DOHH2 (cell line): ENCODE data around the gene CDKAL1.

ENCODE experiments used
- CTCF ChIP-seq: fragments of 200-600 bp; sonication (generic); IDR thresholded peaks from one replicate; pipeline ENCODE4 v1.5.1; 2014; ENCODE audit warnings: antibody characterized with exemption, mild to moderate bottlenecking, low read depth, low read length; ENCODE audit not compliant: poor library complexity, severe bottlenecking
- EZH2phosphoT487 ChIP-seq: fragments of 200-600 bp; sonication (generic); IDR thresholded peaks from 2 replicates; pipeline ENCODE4 v1.6.1; 2017; ENCODE audit warnings: borderline replicate concordance, mild to moderate bottlenecking, antibody characterized with exemption, low read length, moderate library complexity, mixed read lengths

GRCh38 chr6:20623761-20624160 lies 89.5 kb downstream of the CDKAL1 start:
- TF ChIP-seq CTCF (no peak), EZH2phosphoT487 (no peak)
